ENCODE measurements around the gene AFP.

The AFP gene

GRCh38 chr4:73416423-73417087 lies 19.5 kb upstream of the AFP start:
- FAIRE-seq = no peak
- TF ChIP-seq POLR2A (IDR thresholded peaks at IDR 0.05; ENCODE audit: low read depth, low read length) (no peak), TAF1 (IDR thresholded peaks at IDR 0.05; ENCODE audit: borderline replicate concordance, low read depth, low read length) (no peak), POLR2AphosphoS5 (IDR thresholded peaks at IDR 0.05; ENCODE audit: low read depth, low read length) (no peak)
- DNase-seq (ENCODE audit: insufficient read length) = no peak

GRCh38 chr4:73417342-73417741 lies 18.7 kb upstream of the AFP start:
- no peak for DNase-seq (ENCODE audit: insufficient read length)
- TF ChIP-seq POLR2AphosphoS5 (IDR thresholded peaks at IDR 0.05; ENCODE audit: low read depth, low read length) = no peak
- no peak for TF ChIP-seq TAF1 (IDR thresholded peaks at IDR 0.05; ENCODE audit: borderline replicate concordance, low read depth, low read length)
- no peak for TF ChIP-seq POLR2A (IDR thresholded peaks at IDR 0.05; ENCODE audit: low read depth, low read length)
- FAIRE-seq = no peak

DNA sequence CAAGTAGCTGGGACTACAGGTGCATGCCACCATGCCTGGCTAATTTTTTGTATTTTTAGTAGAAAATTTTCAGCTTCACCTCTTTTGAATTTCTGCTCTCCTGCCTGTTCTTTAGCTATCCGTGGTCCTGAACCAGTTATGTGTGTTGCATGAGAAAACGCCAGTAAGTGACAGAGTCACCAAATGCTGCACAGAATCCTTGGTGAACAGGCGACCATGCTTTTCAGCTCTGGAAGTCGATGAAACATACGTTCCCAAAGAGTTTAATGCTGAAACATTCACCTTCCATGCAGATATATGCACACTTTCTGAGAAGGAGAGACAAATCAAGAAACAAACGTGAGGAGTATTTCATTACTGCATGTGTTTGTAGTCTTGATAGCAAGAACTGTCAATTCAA lies 18.0 kb upstream of the AFP start:
- DNase-seq (ENCODE audit: insufficient read length) (no peak), FAIRE-seq (no peak)
- TF ChIP-seq TAF1 (IDR thresholded peaks at IDR 0.05; ENCODE audit: borderline replicate concordance, low read depth, low read length) (no peak), POLR2A (IDR thresholded peaks at IDR 0.05; ENCODE audit: low read depth, low read length) (no peak), POLR2AphosphoS5 (IDR thresholded peaks at IDR 0.05; ENCODE audit: low read depth, low read length) (no peak)

GRCh38 chr4:73418677-73419076 lies 17.3 kb upstream of the AFP start:
- FAIRE-seq (no peak), DNase-seq (ENCODE audit: insufficient read length) (no peak)
- no peak for TF ChIP-seq POLR2A (IDR thresholded peaks at IDR 0.05; ENCODE audit: low read depth, low read length)
- TF ChIP-seq TAF1 (IDR thresholded peaks at IDR 0.05; ENCODE audit: borderline replicate concordance, low read depth, low read length) = no peak
- no peak for TF ChIP-seq POLR2AphosphoS5 (IDR thresholded peaks at IDR 0.05; ENCODE audit: low read depth, low read length)

DNA sequence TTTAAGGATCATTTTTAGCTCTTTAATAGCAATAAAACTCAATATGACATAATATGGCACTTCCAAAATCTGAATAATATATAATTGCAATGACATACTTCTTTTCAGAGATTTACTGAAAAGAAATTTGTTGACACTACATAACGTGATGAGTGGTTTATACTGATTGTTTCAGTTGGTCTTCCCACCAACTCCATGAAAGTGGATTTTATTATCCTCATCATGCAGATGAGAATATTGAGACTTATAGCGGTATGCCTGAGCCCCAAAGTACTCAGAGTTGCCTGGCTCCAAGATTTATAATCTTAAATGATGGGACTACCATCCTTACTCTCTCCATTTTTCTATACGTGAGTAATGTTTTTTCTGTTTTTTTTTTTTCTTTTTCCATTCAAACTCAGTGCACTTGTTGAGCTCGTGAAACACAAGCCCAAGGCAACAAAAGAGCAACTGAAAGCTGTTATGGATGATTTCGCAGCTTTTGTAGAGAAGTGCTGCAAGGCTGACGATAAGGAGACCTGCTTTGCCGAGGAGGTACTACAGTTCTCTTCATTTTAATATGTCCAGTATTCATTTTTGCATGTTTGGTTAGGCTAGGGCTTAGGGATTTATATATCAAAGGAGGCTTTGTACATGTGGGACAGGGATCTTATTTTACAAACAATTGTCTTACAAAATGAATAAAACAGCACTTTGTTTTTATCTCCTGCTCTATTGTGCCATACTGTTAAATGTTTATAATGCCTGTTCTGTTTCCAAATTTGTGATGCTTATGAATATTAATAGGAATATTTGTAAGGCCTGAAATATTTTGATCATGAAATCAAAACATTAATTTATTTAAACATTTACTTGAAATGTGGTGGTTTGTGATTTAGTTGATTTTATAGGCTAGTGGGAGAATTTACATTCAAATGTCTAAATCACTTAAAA lies 16.6 kb upstream of the AFP start:
- FAIRE-seq = no peak
- TF ChIP-seq POLR2A (IDR thresholded peaks at IDR 0.05; ENCODE audit: low read depth, low read length) (no peak), TAF1 (IDR thresholded peaks at IDR 0.05; ENCODE audit: borderline replicate concordance, low read depth, low read length) (no peak), POLR2AphosphoS5 (IDR thresholded peaks at IDR 0.05; ENCODE audit: low read depth, low read length) (no peak)
- no peak for DNase-seq (ENCODE audit: insufficient read length)

DNA sequence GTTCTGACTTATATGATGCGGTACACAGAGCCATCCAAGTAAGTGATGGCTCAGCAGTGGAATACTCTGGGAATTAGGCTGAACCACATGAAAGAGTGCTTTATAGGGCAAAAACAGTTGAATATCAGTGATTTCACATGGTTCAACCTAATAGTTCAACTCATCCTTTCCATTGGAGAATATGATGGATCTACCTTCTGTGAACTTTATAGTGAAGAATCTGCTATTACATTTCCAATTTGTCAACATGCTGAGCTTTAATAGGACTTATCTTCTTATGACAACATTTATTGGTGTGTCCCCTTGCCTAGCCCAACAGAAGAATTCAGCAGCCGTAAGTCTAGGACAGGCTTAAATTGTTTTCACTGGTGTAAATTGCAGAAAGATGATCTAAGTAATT lies 15.4 kb upstream of the AFP start:
- no peak for TF ChIP-seq POLR2AphosphoS5 (IDR thresholded peaks at IDR 0.05; ENCODE audit: low read depth, low read length)
- no peak for TF ChIP-seq POLR2A (IDR thresholded peaks at IDR 0.05; ENCODE audit: low read depth, low read length)
- no peak for TF ChIP-seq TAF1 (IDR thresholded peaks at IDR 0.05; ENCODE audit: borderline replicate concordance, low read depth, low read length)
- DNase-seq (ENCODE audit: insufficient read length) = no peak
- no peak for FAIRE-seq

DNA sequence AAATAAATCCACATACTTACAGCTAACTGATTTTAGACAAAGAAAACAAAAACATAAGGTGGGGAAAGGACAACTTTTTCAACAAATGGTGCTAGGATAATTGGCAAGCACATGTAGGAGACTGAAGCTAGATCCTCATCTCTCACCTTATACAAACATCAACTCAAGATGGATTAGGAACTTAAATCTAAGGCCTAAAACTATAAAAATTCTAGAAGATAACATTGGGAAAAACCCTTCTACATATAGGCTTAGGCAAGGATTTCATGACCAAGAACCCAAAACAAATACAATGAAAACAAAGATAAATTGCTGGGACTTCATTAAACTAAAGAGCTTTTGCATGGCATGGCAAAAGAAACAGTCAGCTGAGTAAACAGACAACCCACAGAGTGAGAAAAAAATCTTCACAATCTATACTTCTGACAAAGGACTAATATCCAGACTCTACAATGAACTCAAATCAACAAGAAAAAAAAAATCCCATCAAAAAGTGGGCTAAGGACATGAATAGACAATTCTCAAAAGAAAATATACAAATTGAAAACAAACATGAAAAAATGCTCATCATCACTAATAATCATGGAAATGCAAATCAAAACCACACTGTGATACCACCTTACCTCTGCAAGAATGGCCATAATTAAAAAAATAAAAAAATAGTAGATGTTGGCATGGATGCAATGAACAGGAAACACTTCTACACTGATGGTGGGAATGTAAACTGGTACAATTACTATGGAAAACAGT lies 14.1 kb upstream of the AFP start:
- FAIRE-seq (no peak), DNase-seq (ENCODE audit: insufficient read length) (no peak)
- TF ChIP-seq POLR2AphosphoS5 (IDR thresholded peaks at IDR 0.05; ENCODE audit: low read depth, low read length) (no peak), TAF1 (IDR thresholded peaks at IDR 0.05; ENCODE audit: borderline replicate concordance, low read depth, low read length) (no peak), POLR2A (IDR thresholded peaks at IDR 0.05; ENCODE audit: low read depth, low read length) (no peak)

DNA sequence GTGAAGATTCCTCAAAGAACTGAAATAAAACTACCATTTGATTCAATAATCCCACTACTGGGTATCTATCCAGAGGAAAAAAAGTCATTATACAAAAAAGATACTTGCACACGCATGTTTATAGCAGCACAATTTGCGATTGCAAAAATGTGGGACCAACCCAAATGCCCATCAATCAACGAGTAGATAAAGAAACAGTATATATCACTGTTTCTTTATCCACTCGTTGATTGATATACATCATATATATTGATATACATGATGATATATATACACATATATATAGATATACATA lies 13.6 kb upstream of the AFP start:
- DNase-seq (ENCODE audit: insufficient read length) = no peak

DNA sequence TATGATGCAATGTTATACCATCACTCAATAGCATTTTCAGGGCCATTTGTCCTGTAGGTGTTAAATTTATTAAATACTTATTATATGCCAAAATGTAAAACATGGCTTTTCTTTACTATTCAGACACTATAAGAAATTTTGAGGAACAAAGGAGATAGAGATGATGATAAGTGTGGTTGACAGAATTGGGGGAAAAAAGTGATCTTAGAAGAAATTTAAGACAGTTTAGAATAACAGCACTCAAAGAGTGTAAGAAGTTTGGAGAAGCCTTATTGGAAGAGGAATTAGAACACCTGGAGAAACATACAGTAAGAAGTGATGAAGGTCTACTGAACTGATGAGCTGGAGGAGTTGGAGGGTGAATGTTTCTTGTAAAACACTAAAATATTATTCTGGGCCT lies 12.8 kb upstream of the AFP start:
- no peak for FAIRE-seq
- TF ChIP-seq TAF1 (IDR thresholded peaks at IDR 0.05; ENCODE audit: borderline replicate concordance, low read depth, low read length) (no peak), POLR2A (IDR thresholded peaks at IDR 0.05; ENCODE audit: low read depth, low read length) (no peak), POLR2AphosphoS5 (IDR thresholded peaks at IDR 0.05; ENCODE audit: low read depth, low read length) (no peak)
- no peak for DNase-seq (ENCODE audit: insufficient read length)

More for the DNA sequence above, 13.6 kb upstream of the AFP start:
- FAIRE-seq = no peak
- no peak for TF ChIP-seq POLR2AphosphoS5 (IDR thresholded peaks at IDR 0.05; ENCODE audit: low read depth, low read length)
- TF ChIP-seq POLR2A (IDR thresholded peaks at IDR 0.05; ENCODE audit: low read depth, low read length) = no peak
- no peak for TF ChIP-seq TAF1 (IDR thresholded peaks at IDR 0.05; ENCODE audit: borderline replicate concordance, low read depth, low read length)

DNA sequence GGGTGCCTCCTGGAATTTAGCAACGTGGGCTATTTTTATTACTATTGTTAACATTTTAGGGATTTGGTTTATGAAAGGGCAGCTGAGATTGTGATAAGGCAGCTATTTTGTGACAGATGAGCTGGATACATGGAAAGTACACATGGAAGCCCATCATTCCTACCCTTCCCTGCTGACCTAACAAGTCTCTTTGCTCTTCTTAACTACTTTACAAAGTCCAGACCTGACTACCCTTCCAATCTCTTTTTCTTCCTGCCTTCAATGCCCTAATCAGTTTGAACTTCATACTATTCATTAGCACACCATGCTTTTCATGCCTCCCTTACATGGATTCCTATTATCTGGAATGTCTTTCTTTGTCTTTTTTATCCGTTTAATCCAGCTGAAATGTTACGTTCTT lies 9.4 kb upstream of the AFP start:
- FAIRE-seq (no peak), DNase-seq (ENCODE audit: insufficient read length) (no peak)
- TF ChIP-seq POLR2AphosphoS5 (IDR thresholded peaks at IDR 0.05; ENCODE audit: low read depth, low read length) (no peak), POLR2A (IDR thresholded peaks at IDR 0.05; ENCODE audit: low read depth, low read length) (no peak), TAF1 (IDR thresholded peaks at IDR 0.05; ENCODE audit: borderline replicate concordance, low read depth, low read length) (no peak)

- TF ChIP-seq POLR2A (IDR thresholded peaks at IDR 0.05; ENCODE audit: low read depth, low read length) (no peak), TAF1 (IDR thresholded peaks at IDR 0.05; ENCODE audit: borderline replicate concordance, low read depth, low read length) (no peak), POLR2AphosphoS5 (IDR thresholded peaks at IDR 0.05; ENCODE audit: low read depth, low read length) (no peak)
- DNase-seq (ENCODE audit: insufficient read length) (no peak), FAIRE-seq (no peak)
Measured at GRCh38 chr4:73429118-73429517, 6.9 kb upstream of the AFP start.
